Stimulated activated CD4-positive, alpha-beta T cell treated with anti-CD3 and anti-CD28 coated beads, Interleukin-1b, Interleukin-23, amount 100 ng/mL, for 4 hours (primary cell): ENCODE results near the gene ZG16.
A peak's percentile ranks its signal among the peaks of the same experiment; 100 is the strongest.
"Not testable (repeated sequence)": the region's sequence is repeated elsewhere in the genome, so short reads cannot be mapped to it uniquely, and the experiment has no call there.

ENCODE experiments used
- DNase-seq, 2 donors: peaks; one replicate each; pipeline ENCODE4 v3.0.0-alpha.2; 2020; ENCODE audit warnings: low read depth in 2 of 2

ZG16 gene

DNA sequence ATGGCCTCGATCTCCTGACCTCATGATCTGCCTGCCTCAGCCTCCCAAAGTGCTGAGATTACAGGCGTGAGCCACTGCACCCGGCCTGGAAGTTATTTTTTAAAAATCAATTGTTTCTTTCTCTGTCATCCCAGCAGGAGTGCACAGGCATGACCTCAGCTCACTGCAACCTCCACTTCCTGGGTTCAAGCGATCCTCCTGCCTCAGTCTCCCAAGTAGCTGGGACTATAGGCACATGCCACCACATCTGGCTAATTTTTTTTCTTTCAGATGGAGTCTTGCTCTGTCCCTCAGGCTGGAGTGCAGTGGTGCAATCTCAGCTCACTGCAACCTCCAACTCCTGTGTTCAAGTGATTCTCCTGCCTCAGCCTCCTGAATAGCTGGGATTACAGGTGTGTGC, 9.1 kb downstream of the ZG16 start:
- DNase-seq, result not testable (repeated sequence)

DNA sequence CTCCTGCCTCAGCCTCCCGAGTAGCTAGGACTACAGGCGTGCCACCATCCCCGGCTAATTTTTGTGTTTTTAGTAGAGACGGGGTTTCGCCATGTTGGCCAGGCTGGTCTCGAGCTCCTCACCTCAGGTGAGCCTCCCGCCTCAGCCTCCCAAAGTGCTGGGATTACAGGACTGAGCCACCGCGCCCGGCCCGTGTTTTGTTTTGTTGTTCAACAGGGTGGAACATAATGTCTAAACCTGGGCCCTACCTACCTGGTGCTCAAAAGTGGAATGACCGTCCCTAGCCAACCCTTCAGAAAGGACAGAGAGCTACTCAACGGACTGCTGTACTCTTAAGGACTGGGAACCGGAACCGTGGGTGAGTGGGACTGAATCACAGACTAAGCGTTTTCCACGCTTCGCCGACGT, 11.7 kb downstream of the ZG16 start:
- no peak for DNase-seq

DNA sequence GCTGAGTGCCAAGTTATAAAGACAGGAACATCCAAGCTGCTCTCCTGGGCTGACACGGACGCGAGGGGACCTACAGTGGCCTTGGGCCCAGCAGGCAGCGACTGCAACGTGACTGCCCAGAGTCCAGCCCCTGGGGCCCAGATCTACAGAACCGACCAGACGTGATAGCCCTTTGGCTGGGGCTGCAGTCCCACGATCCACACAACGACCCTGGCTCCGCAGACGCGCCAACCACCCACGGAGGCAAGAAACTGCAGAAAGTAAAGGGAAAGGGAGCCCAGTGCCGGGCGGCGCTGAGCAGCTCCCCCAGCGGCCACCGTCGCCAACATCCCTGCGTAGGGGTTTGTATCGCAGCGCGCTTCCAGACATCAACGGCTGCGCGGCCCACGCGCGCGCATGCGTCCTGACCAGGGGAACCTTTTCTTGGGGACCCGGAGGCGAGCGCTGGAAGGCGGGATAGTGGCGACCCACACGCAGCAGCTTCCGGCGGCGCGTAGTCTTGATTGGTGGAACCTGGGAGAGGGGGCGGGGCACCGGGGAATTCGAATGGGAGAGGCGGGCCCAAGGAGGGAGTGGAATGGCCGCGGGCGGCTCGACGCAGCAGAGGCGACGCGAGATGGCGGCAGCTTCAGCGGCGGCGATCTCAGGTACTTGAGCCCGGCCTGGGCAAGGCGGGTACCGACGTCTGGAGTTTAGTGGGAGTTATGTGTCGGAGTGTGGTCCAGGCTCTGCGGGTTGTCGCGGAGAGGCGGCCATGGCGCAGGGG, 12.3 kb downstream of the ZG16 start, which contains the start of gene KIF22:
TSS of gene KIF22 (plus strand) at position 569 of the 766 bp plus-strand sequence. CDS start at position 578, 9 bp downstream.
- peak; percentile 99 to 100 for DNase-seq

DNA sequence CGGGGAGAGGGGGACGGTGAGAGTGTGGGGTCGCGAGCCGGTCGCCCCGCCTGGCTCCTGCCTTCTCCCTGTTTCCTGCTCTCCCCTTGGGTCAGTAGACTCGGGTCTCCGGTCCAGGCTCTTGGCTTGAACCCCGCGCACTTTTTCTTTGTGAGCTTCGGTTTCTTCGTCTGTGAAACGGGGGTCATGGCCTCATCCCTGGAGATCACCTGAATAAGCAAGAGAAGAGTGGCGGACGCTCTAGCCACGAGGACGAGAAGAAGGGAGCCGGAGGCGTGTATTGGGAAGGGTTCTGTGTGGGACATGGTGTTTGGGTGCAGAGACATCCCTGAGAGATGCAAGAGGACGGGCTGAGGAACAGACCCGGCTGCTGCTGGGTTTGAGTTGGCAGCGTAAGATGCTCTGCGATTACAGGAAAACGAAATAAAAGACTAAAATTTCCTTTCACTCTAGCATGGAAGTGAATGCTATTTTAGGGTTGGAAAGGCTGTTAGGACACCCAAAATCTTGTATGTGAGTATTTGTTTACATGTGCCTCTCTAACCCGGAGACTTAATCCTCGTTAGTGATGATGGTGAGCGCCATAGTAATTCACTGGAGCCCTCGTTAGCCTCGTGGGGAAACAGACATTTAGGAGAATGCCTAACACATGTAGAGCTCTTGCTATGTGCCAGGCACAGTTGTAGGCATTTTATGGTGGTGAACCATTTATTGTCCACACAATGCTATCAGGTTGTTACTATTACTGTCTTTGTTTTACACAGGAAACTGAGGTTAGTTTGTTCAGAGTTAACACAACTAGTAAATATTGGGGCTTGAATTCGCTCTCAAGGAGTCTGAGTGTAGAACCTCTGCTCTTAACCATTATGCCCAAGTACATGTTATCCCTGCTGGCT, 13.1 kb downstream of the ZG16 start:
- no peak for DNase-seq

DNA sequence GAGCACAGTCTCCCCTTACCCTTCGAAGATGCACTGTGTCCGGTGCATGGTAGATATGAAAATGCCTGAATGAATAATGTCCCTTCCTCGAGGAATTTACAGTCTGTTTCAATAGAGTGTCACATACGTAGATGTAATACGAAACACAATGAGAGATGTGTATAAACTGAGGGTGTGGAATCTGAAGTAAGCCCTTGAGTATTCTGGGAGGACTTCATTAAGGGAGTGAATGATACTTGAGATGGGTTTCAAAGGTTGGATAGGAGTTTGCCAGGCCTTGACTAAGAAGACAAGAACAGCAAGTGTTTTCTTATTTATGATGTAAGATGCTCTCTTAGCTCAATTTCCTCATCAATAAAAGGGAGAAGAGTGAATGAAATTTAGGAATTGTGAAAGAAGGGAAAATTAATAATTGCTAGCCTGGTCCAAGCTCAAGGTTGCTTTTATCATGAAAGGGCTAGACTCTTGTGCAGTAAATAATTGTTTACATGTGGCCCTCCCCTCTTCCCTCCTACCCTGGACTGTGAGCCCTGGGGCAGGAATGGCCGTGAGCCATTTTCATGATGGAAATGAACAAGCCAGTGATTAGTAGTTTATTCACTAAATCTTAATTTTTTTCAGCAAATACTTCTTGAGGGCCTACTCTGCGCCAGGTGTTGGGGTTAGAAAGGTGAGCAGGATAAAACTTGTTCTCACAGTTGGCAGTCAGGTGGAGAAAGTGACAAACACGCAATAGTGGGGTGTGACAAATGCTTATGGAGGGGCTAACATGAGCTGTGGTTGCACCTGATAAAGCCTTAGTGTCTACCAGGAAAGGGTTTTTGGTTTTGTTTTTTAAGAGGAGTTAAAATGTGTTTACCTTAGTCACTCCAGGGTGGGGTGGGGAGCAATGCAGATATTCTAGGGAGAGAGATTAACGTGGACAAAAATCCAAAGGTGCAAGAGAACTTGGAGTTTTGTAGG, 14.1 kb downstream of the ZG16 start:
- DNase-seq, result no peak

DNA sequence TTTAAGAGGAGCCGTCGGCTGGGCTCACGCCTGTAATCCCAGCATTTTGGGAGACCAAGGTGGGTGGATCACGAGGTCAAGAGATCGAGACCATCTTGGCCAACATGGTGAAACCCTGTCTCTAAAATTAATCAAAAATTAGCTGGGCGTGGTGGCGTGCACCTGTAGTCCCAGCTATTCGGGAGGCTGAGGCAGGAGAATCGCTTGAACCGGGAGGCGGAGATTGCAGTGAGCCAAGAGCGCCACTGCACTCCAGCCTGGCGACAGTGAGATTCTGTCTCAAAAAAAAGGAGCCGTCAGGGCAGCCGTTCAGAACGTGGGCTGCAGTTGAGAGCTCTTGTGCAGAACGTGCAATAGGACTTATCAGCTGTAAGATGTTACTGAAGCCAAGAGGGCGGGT, 15.1 kb downstream of the ZG16 start:
- DNase-seq, result not testable (repeated sequence)

DNA sequence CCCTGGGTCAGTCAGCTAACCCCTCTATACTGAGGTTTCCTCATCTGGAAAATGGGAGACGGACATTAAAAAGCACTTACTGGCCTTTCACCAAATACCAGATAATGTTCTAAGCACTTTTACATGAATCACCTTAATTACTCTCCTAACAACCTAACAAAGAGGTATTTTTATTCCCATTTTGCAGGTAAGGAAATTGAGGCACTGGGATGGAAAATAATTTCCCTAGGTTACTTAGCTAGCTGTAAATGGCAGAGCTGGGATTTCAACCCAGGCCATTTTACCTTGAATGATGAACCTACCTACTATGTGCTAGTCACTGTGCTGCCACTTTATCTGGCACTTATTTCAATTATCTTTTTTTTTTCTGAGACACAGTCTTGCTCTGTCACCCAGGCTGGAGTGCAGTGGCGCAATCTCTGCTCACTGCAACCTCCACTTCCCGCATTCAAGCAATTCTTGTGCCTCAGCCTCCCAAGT, 16.2 kb downstream of the ZG16 start:
- DNase-seq, result no peak

DNA sequence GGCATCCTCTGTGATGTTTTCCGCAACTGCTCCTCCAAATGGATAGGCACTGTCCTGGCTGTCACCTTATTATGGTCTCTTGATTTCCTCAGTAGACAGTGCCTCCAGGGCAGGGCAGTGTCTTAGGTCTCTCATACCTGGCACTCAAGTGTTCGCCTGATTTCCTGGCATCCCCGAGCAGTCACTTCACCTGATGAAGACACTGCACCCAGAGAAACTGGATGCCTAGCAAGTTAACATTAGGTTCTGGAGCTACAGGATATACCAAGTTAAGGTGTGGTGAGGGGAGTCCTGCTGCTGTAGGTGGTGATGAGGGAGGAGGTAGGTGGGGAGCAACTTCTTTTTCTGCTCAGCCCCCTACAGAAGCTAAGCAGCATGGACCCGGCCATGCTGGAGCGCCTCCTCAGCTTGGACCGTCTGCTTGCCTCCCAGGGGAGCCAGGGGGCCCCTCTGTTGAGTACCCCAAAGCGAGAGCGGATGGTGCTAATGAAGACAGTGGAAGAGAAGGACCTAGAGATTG, 24.4 kb downstream of the ZG16 start:
- DNase-seq, result no peak

DNA sequence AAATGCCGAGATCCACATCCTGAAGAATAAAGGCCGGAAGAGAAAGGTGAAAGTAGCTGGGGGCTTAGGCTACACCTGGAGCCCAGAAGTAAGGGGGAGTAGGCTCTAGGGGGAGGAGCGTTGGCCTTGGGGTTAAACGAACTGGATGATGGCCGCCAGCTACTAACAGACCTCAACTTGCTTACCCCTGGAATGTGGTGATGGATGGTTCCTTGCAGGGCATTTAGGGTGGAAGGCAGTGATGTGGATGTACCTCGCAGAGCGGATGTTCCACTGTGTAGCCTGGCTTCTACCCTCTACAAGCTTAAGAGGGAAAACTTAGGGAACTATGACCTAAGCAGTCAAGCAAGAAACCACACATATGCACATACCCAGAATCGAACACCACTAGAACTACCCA, 26.0 kb downstream of the ZG16 start:
- no peak for DNase-seq

DNA sequence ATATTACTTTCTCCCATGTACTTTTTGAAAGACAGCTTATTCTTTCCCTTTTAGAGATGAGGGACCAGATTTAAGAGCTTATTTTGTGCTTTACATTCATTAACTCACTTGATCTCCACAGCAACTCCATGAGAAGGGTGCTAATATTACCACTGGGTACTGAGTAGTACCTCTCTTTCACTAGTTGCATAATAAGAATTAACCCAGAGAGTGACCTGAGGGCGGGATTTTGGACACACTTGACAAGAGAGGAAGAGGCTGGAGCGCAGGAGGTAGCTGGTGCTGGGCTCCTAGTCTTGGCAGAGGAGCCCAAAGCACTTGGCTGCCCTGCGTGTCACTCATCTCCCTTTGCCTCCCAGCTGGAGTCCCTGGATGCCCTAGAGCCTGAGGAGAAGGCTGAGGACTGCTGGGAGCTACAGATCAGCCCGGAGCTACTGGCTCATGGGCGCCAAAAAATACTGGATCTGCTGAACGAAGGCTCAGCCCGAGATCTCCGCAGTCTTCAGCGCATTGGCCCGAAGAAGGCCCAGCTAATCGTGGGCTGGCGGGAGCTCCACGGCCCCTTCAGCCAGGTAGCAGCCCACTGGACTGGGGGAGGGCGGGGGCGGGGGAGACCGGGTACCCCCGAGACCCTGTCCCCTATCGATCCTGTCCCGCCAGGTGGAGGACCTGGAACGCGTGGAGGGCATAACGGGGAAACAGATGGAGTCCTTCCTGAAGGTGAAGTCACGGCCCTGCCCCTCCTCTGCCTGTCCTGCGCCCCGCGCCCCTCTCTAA, 26.6 kb downstream of the ZG16 start:
- no peak for DNase-seq

DNA sequence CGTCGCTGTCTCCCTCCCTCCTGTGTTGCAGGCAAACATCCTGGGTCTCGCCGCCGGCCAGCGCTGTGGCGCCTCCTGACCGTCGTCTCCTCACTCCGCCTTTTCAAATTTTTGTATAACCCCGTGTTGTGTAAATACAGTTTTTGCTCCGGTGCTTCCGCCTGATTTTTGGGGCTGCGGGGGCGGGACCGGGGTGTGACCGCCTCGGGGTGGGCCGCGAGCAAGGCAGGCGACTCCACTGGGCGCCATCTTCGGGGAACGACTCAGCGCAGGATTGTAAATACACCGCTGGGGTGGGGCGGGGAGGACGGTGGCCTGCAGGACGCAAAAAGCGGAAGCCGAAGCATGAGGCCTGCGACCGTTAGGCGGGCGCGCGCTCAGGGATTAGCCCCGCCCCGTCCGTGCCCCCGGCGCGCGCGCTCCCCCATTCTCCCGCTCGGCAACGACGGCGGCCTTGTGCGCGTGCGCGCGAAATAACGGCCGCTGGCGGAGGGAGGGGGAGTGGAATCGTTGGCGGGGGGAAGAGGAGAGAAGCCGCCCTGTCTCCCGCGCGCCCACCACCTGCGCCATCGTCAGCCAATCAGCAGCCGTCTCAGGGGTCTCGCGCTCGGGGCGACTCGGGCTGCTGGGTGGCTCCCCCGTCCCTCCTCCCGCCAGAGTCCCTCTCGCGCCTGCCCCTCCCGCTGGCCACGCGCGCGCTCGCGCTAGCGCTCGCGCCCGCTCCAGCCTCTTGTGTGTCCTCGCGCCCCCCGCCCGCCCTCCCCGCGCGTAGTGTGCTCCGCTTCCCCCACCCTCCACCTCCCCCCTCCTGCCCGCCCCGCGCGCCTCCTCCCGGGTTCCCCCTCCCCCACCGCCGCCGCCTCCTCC, 27.4 kb downstream of the ZG16 start:
- DNase-seq, result peak; percentile 96 to 97

DNA sequence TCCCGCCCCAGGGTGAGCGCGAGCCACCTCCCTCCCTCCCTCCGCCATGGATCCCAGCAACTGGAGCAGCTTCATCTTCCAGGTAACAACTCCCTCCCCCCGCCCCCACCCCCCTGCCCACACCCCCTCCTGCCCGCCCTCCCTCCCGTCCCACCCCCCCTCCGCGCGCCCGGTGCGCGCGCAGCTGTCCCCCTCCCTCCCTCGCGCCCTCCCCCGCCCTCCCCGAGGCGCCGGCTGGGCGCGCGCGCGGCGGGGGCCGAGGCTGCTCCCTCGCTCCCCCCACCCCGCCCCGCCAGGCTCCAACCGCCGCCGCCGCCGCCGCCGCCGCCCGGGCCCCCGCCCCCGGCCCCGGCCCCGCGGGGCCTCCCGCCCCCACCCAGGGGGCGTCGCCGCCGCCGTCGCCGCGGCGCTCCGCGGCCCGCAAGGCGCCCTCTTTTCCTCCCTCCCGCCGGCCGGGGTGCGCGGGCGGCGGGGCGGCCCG, 28.1 kb downstream of the ZG16 start, which contains the start of gene MAZ:
TSS of gene MAZ (plus strand) at position 431 of the 481 bp plus-strand sequence. CDS start 173 bp downstream, outside the sequence.
- peak; percentile 80 for DNase-seq

DNA sequence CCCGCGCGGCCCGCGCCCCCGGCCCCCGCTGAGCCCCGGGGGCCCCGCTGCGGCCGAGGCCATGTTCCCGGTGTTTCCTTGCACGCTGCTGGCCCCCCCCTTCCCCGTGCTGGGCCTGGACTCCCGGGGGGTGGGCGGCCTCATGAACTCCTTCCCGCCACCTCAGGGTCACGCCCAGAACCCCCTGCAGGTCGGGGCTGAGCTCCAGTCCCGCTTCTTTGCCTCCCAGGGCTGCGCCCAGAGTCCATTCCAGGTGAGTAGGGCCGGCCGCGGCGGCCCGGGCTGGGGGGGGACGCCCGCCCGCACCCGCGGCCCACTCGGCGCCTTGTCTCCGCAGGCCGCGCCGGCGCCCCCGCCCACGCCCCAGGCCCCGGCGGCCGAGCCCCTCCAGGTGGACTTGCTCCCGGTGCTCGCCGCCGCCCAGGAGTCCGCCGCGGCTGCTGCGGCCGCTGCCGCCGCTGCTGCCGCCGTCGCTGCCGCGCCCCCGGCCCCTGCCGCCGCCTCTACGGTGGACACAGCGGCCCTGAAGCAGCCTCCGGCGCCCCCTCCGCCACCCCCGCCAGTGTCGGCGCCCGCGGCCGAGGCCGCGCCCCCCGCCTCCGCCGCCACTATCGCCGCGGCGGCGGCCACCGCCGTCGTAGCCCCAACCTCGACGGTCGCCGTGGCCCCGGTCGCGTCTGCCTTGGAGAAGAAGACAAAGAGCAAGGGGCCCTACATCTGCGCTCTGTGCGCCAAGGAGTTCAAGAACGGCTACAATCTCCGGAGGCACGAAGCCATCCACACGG, 28.8 kb downstream of the ZG16 start:
- DNase-seq, result peak in 1 of 2 donors; percentile 57

DNA sequence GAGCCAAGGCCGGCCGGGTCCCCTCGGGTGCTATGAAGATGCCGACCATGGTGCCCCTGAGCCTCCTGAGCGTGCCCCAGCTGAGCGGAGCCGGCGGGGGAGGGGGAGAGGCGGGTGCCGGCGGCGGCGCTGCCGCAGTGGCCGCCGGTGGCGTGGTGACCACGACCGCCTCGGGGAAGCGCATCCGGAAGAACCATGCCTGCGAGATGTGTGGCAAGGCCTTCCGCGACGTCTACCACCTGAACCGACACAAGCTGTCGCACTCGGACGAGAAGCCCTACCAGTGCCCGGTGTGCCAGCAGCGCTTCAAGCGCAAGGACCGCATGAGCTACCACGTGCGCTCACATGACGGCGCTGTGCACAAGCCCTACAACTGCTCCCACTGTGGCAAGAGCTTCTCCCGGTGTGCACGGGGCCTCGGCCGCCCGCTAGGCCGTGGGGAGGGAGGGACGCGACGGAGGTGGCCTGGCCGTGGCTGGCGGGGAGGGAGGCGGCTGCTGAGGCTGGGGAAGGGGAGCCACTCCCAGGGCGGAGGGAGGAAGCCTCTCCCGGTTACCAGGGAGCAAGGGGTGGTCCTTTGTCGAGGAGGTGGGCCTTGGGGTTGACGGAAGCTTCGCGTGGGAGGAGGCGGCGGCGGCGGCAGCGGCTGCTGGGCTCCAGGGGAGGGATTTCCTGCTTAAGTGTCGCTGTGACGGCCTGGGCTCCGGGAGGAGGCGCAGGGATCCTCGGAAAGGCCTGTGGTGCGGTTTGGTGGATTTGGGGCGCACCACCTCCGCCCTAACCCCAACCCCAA, 29.6 kb downstream of the ZG16 start:
- peak; percentile 77 to 81 for DNase-seq

DNA sequence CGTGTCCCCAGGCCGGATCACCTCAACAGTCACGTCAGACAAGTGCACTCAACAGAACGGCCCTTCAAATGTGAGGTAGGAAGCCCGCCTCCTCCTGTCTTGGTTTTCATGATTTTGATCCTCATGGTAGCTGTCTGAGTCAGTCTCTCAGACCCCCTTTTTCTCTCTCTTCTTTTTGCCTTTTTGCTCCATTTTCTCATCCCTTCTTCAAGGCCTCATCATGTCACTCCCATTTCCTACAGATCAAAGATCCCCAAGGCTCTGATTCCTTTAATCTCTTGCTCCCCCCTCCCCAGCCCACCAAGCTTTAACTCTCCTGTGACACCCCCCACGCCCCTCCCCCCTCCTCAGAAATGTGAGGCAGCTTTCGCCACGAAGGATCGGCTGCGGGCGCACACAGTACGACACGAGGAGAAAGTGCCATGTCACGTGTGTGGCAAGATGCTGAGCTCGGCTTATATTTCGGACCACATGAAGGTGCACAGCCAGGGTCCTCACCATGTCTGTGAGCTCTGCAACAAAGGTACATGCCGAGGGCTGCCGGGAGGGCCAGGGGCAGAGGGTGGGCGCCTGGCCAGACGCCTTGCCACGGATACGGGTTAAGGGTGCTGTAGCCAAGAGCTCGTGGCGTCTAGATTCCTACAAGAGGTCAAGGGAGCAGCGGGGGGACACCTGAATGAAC, 30.3 kb downstream of the ZG16 start:
- DNase-seq, result no peak

DNA sequence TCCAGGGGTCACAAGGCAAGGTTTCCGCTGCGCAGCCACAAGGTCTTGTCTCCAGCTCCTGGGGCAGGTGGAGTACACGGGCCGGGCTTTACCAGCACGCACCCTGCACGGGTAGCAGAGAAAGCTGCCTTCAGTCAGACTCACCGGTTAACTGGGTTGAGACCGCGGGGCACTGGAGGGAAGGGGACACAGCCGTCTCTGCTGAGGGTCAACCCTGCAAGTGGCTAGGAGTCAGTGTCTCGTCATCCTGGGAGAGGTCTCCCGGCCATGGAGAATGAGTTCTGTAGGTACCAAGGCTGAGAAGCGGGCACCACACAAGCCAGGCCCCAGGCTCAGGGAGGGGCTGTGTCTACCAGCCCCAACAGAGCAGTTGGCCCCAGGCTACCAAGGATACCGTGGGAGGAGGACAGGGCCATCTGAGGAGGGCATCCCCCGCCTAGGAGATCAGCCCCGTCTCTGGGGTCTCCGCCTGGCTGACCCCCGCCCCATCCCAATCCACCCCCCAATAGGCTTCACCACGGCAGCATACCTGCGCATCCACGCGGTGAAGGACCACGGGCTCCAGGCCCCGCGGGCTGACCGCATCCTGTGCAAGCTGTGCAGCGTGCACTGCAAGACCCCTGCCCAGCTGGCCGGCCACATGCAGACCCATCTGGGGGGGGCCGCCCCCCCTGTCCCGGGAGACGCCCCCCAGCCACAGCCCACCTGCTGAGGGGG, 31.1 kb downstream of the ZG16 start:
- no peak for DNase-seq
